Thyroid gland (tissue), 4 donors: ENCODE results near the gene LMO1.

Source experiments
- POLR2A ChIP-seq, 2 donors: fragments of 450-650 bp; IDR thresholded peaks; one replicate each; pipeline ENCODE4 v1.6.1; 2017; ENCODE audit warnings: antibody characterized with exemption in 2 of 2, mild to moderate bottlenecking in 2 of 2, moderate library complexity in 1 of 2
- TF ChIP-seq, protein P1 (sequence below), 6 experiments: fragments of 200-600 bp in 3 of 6; fragments of 450-650 bp in 3 of 6; sonication (generic) in 3 of 6; IDR thresholded peaks; one replicate each; pipeline ENCODE4 v1.5.1; 2016 to 2019; ENCODE audit warnings: antibody characterized with exemption in 6 of 6, mild to moderate bottlenecking in 2 of 6, inconsistent platforms in 1 of 6, moderate library complexity in 1 of 6

DNA sequence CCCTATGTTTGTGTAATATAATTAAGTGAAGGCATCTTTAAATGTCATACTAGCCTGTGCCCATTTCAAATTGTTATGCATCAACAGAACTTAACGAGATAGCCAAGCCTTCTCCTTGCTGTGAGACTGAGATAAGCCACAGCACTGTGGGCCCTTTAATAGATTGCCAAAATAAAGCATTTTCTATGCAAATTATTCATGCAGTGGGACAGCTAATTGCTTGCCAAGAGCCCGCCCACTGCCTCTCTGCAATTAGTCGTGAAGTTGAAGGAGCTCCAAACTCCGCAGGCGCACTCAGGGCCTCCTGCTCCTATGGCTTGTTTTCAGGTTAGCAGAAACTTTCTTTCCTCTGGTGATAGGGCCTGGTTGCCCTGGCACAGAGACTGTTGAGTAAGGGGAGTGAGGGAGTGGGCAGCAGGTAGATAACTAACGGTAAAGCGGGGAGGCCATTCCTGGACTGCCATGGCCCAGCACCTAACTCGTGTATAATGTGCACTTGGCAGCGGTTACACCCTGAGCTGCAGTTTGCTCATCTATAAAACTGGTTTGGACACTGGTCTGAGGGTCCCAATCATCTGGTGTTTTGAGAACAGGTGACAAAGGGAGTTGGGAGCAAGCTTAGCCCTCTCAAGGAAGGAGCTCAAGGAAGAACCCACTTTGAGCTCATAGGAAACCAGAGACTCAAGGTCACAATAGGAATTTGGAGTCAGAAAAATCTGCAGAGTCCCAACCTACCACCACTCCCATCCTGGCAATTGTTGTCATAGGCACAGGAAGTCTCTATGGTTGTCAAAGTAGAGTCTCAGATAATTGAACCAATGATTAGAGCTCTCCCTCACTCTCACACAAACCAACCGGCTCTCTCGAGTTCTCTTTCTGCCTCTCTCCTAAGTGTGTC lies 60.9 kb downstream of the LMO1 start:
- TF ChIP-seq, protein P1, sequence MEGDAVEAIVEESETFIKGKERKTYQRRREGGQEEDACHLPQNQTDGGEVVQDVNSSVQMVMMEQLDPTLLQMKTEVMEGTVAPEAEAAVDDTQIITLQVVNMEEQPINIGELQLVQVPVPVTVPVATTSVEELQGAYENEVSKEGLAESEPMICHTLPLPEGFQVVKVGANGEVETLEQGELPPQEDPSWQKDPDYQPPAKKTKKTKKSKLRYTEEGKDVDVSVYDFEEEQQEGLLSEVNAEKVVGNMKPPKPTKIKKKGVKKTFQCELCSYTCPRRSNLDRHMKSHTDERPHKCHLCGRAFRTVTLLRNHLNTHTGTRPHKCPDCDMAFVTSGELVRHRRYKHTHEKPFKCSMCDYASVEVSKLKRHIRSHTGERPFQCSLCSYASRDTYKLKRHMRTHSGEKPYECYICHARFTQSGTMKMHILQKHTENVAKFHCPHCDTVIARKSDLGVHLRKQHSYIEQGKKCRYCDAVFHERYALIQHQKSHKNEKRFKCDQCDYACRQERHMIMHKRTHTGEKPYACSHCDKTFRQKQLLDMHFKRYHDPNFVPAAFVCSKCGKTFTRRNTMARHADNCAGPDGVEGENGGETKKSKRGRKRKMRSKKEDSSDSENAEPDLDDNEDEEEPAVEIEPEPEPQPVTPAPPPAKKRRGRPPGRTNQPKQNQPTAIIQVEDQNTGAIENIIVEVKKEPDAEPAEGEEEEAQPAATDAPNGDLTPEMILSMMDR (IDR thresholded peaks at IDR 0.05) = no peak
- TF ChIP-seq POLR2A (IDR thresholded peaks at IDR 0.05) = no peak
